Activated B cell treated with CpG ODN at 0.5 μM for 24 hours (primary cell): ENCODE results near the gene ZNF622. TPM values are rescaled to one million over a fixed set of nuclear protein-coding genes. Genes with fewer than 3 reads are reported as not detected.

Experiments used
- ATAC-seq: fragments of 200-7000 bp; cut with Tn5 transposase; one replicate; pipeline ENCODE4 v1.10.0; 2021; ENCODE audit warnings: low read depth, mild to moderate bottlenecking, moderate library complexity
- CTCF ChIA-PET: fragments of 350-600 bp; sonication (Branson Sonifier 250); formaldehyde crosslinking; loops from one replicate; lab custom pipeline; 2021; ENCODE audit warnings: antibody characterized with exemption; lab: Charles Lee
- POLR2A ChIA-PET: fragments of 350-600 bp; sonication (Branson Sonifier 250); formaldehyde crosslinking; loops from one replicate; lab custom pipeline; 2021; ENCODE audit warnings: antibody characterized with exemption; lab: Charles Lee
- DNase-seq: peaks from one replicate; pipeline ENCODE4 v3.0.0; 2022
- H3K27ac Mint-ChIP-seq: one replicate; pipeline ENCODE4 v1.8.0; 2020; ENCODE audit warnings: mixed read lengths
- H3K27me3 Mint-ChIP-seq: one replicate; pipeline ENCODE4 v1.8.0; 2021; ENCODE audit warnings: mixed read lengths
- H3K36me3 Mint-ChIP-seq: one replicate; pipeline ENCODE4 v1.8.0; 2021; ENCODE audit warnings: low read depth, mixed read lengths
- H3K4me1 Mint-ChIP-seq: one replicate; pipeline ENCODE4 v1.8.0; 2021; ENCODE audit warnings: mixed read lengths
- H3K4me3 Mint-ChIP-seq: one replicate; pipeline ENCODE4 v1.8.0; 2020; ENCODE audit warnings: mild to moderate bottlenecking, mixed read lengths
- H3K9me3 Mint-ChIP-seq: one replicate; pipeline ENCODE4 v1.8.0; 2020; ENCODE audit warnings: mixed read lengths
- CTCF ChIP-seq: fragments of 200-600 bp; IDR thresholded peaks from one replicate; pipeline ENCODE4 v1.8.0; 2022; ENCODE audit warnings: antibody characterized with exemption, mild to moderate bottlenecking
- intact Hi-C: fragments of 100-400 bp; cut with micrococcal nuclease; formaldehyde crosslinking; loops from one replicate; pipeline ENCODE4 v1.15.1; 2024
- total RNA-seq: library from RNA; stranded (reverse); gene quantifications from 2 replicates; pipeline ENCODE4 v1.2.3, GENCODE V29; 2022

ZNF622 gene
- total RNA-seq, 1 donor from 2014 or later: 39.5 TPM

GRCh38 chr5:16406630-16407029 is 59.0 kb downstream of the ZNF622 start:
- Mint-ChIP-seq H3K27me3 (peaks cover 3% of the 10 kb centered on the region), H3K4me3 (no peak overlapping the region), H3K27ac (no peak overlapping the region), H3K4me1 (no peaks in the 10 kb centered on the region), H3K36me3 (no peaks in the 10 kb centered on the region), H3K9me3 (no peaks in the 10 kb centered on the region)
- TF ChIP-seq CTCF: no peak
- intact Hi-C loops: no loop called here
- DNase-seq (no peak), ATAC-seq (no peak)
- ChIA-PET POLR2A (no interaction called here), CTCF (no interaction called here)

- no peak overlapping the region for H3K4me3 Mint-ChIP-seq
- no peaks in the 10 kb centered on the region for H3K36me3 Mint-ChIP-seq
- ChIA-PET CTCF (no interaction called here), POLR2A (no interaction called here)
- ATAC-seq (no peak), DNase-seq (no peak)
- intact Hi-C loops: no loop called here
- no peak for TF ChIP-seq CTCF
- peaks cover 3% of the 10 kb centered on the region for H3K27me3 Mint-ChIP-seq
- no peak overlapping the region for H3K27ac Mint-ChIP-seq
- no peaks in the 10 kb centered on the region for H3K9me3 Mint-ChIP-seq
- H3K4me1 Mint-ChIP-seq: no peaks in the 10 kb centered on the region
Measured at GRCh38 chr5:16406023-16406422, 59.6 kb downstream of the ZNF622 start.

Other genes with a start within 250 kb of the ZNF622 start
- gene RETREG1, start 151.2 kb upstream of the ZNF622 start, total RNA-seq: 3.3 and 3.5 TPM in 2 replicates